Activated CD4-positive, alpha-beta T cell treated with anti-CD3 and anti-CD28 coated beads for 36 hours (primary cell): ENCODE measurements around the gene CAMK2A. TPM values are rescaled to one million over a fixed set of nuclear protein-coding genes. Genes with fewer than 3 reads are reported as not detected.

Experiments
- ATAC-seq: fragments of 200-7000 bp; cut with Tn5 transposase; one replicate; pipeline ENCODE4 v1.10.0; 2021; ENCODE audit warnings: mild to moderate bottlenecking, moderate library complexity
- CTCF ChIA-PET: fragments of 350-600 bp; sonication (Branson Sonifier 250); formaldehyde crosslinking; loops from one replicate; lab custom pipeline; 2021; ENCODE audit warnings: antibody characterized with exemption; lab: Charles Lee
- POLR2A ChIA-PET: fragments of 350-600 bp; sonication (Branson Sonifier 250); formaldehyde crosslinking; loops from one replicate; lab custom pipeline; 2021; ENCODE audit warnings: antibody characterized with exemption, inconsistent platforms; lab: Charles Lee
- DNase-seq: peaks from one replicate; pipeline ENCODE4 v3.0.0-alpha.2; 2020
- H3K27ac Mint-ChIP-seq: one replicate; pipeline ENCODE4 v1.8.0; 2021; ENCODE audit warnings: mixed read lengths
- H3K27me3 Mint-ChIP-seq: one replicate; pipeline ENCODE4 v1.8.0; 2021; ENCODE audit warnings: mixed read lengths
- H3K36me3 Mint-ChIP-seq: one replicate; pipeline ENCODE4 v1.8.0; 2021; ENCODE audit warnings: low read depth, mixed read lengths
- H3K4me1 Mint-ChIP-seq: one replicate; pipeline ENCODE4 v1.8.0; 2021; ENCODE audit warnings: mixed read lengths
- H3K4me3 Mint-ChIP-seq: one replicate; pipeline ENCODE4 v1.8.0; 2021; ENCODE audit warnings: mild to moderate bottlenecking, moderate library complexity, mixed read lengths
- H3K9me3 Mint-ChIP-seq: one replicate; pipeline ENCODE4 v1.8.0; 2021; ENCODE audit warnings: low read depth, mixed read lengths
- intact Hi-C, 2 experiments: fragments of 100-400 bp; cut with DNase I in 1 of 2; cut with micrococcal nuclease in 1 of 2; formaldehyde crosslinking; loops; one replicate each; pipeline versions ENCODE4 v1.14.2 to v1.15.1; 2022 to 2024; cut with DNase I, micrococcal nuclease
- total RNA-seq, 2 experiments: library from RNA; stranded (reverse); gene quantifications; one replicate each; pipeline ENCODE4 v1.2.3, GENCODE V29; 2021

The CAMK2A gene
- total RNA-seq, 2 experiments from 2014 or later = not detected

DNA sequence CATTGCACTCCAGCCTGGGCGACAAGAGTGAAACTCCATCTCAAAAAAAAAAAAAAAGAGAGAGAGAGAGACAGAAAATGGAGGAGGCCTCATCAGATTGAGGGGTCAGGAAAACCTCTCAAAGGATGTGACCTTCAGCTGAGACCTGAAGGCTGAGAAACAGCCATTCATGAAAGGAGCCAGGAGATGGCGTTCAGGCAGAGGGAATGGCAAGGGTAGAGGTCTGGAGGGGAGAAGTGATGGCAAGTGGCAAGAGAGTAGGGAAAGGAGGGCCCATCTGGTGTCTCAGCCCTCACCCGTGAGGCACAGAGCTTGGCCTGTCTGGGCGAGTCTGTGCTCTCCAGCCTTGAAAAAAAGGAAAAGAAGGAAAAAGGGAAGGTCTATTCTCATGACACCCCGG is 17.0 kb downstream of the CAMK2A start:
- DNase-seq = peak; percentile 15
- Mint-ChIP-seq H3K27me3 (peaks cover 3% of the 10 kb centered on the region), H3K27ac (no peak overlapping the region), H3K36me3 (no peaks in the 10 kb centered on the region), H3K4me1 (no peaks in the 10 kb centered on the region), H3K9me3 (no peaks in the 10 kb centered on the region), H3K4me3 (no peak overlapping the region)
- ATAC-seq = no peak
- intact Hi-C loops = loop anchor here (1.0 to 2.0 kb wide), 2 partner anchors 78 to 164 kb away; no protein-coding TSS in a partner anchor
- ChIA-PET POLR2A (no interaction called here), CTCF (interaction anchor here (0.7 kb wide), 1 partner anchor 353 kb away, joined by 3 read pairs; no protein-coding TSS in a partner anchor)

DNA sequence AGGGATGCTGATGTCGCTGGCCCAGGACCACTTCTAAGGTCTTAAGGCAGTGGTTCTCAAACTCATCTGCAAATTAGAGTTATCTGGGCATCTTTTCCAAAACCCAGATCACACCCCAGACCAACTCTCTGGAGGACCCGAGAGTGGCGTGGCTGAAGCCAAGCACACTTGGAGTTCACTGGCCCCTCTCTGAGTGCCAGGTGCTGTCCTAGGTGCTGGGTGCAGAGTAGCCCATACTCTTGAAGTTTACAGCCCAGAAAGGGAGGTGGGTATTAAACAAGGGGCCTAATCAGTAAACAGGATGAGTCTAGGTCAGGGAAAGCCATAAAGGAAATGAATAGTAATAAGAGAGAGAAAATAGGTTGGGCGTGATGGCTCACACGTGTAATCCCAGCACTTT is 17.6 kb downstream of the CAMK2A start:
- H3K27me3 Mint-ChIP-seq = peaks cover 3% of the 10 kb centered on the region
- H3K9me3 Mint-ChIP-seq = no peaks in the 10 kb centered on the region
- H3K36me3 Mint-ChIP-seq = no peaks in the 10 kb centered on the region
- no peaks in the 10 kb centered on the region for H3K4me1 Mint-ChIP-seq
- intact Hi-C loops = loop anchor here (1.0 to 2.0 kb wide), 2 partner anchors 79 to 164 kb away; no protein-coding TSS in a partner anchor
- ChIA-PET CTCF (no interaction called here), POLR2A (no interaction called here)
- H3K27ac Mint-ChIP-seq = no peak overlapping the region
- DNase-seq (no peak), ATAC-seq (no peak)
- no peak overlapping the region for H3K4me3 Mint-ChIP-seq

DNA sequence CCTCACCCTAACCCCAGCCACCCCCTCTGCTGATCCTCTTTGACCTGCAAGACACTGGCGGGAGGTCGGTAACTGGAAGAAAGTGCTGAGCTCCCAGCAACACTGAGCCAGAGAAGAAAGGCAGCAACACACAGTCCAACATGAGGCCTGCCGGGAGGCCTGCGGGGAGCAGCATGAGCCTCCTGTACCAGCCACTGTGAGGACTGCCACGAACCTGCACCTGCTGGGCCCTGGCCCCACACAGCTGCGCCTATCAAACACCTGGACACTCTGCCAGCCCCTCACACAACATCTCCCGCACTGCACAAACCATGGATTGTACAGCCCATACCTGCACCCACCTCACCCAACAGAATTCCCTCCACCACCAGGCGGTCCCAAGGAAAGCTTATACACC is 18.3 kb downstream of the CAMK2A start:
- H3K27me3 Mint-ChIP-seq = peaks cover under 1% of the 10 kb centered on the region
- H3K9me3 Mint-ChIP-seq = no peaks in the 10 kb centered on the region
- ATAC-seq (no peak), DNase-seq (no peak)
- no peaks in the 10 kb centered on the region for H3K4me1 Mint-ChIP-seq
- intact Hi-C loops = no loop called here
- no peaks in the 10 kb centered on the region for H3K36me3 Mint-ChIP-seq
- H3K4me3 Mint-ChIP-seq = no peak overlapping the region
- ChIA-PET POLR2A (no interaction called here), CTCF (no interaction called here)
- H3K27ac Mint-ChIP-seq = no peak overlapping the region

DNA sequence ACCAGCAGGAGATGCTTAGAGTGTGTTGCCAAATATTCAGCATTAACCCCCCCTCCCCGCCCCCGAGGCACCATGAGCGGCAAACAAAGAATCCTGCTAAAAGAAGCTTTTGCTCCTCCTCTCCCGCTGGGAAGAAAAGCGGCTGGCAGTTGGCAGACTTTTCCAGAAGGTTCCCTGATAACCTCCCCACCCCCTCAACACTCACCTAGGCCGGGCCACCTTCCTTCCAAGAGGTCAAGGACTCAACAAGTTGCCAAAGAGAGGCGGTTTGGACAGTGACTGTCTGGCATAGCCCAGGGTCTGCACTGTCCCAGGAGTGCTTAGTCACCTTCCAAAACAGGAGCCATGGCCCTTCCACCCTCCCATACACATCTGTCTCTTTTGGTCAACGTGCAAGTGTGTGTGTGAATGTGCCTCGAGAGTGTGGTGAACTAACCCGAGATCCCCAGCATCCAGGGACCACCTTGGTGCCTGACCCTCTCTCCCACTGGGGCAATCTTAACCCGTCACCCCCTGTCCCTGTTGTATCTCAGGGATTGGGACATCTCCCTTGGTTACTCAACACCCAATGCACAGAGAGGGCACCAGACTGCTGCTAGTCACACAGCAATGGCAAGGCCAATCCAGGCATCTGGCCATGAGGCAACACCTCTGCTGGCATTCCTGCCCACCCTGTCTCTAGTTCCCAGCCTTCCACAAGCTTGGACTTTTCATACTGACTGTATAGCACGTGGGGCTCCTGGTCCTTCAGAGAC is 18.9 kb downstream of the CAMK2A start:
- no peak overlapping the region for H3K27ac Mint-ChIP-seq
- H3K36me3 Mint-ChIP-seq = no peaks in the 10 kb centered on the region
- H3K4me1 Mint-ChIP-seq = no peaks in the 10 kb centered on the region
- intact Hi-C loops = no loop called here
- CTCF ChIA-PET = no interaction called here
- no peak overlapping the region for H3K4me3 Mint-ChIP-seq
- no peak for ATAC-seq
- no peaks in the 10 kb centered on the region for H3K9me3 Mint-ChIP-seq
- no peaks in the 10 kb centered on the region for H3K27me3 Mint-ChIP-seq
- POLR2A ChIA-PET = no interaction called here
- no peak for DNase-seq

DNA sequence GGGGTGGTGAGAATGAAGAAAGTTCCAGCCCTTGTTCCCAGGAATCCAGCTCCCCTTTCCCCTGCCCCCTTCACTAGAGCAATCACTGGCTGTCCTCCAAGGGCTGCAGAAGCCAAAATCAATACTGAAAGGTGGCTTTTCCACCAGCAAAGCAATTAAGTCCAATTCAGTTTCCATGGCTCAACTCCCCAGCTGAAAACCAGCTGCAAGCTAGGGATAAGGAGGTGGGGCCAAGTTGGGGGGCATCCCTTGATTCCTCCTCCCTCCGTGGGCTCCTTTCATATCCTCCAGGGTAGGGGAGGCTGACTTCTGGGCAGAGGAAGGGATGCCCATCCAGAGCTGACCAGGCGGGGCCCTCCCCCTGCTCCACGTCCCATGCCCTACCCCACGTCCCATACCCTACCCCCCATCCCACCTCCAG is 22.7 kb downstream of the CAMK2A start:
- Mint-ChIP-seq H3K27me3 (peaks cover 2% of the 10 kb centered on the region), H3K36me3 (no peaks in the 10 kb centered on the region), H3K4me1 (no peaks in the 10 kb centered on the region), H3K27ac (no peak overlapping the region), H3K9me3 (no peaks in the 10 kb centered on the region), H3K4me3 (no peak overlapping the region)
- CTCF ChIA-PET = no interaction called here
- DNase-seq = no peak
- ATAC-seq = no peak
- POLR2A ChIA-PET = no interaction called here
- intact Hi-C loops = no loop called here

DNA sequence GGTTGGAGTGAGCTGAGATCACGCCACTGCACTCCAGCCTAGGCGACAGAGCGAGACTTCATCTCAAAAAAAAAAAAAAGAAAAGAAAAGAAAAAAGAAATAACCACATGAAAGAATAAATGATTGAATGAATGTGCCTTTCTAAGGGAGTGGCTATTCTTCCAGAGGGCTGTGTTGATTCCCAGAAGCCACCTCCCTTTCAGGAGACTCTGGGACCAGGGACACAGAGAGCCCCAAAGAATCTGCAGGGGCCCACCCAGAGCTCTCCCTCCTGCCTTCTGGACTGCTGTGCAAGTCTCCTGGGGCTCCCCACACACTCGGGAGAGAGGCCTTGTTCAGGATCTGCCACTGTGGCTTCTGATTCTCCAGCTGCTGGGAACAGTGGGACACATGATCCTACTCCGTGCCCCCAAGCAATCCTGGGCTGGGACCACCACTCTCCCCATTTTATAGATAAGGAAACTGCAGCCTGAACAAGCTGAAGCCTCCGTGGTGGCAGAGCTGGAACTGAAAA is 23.6 kb downstream of the CAMK2A start:
- Mint-ChIP-seq H3K36me3 (no peaks in the 10 kb centered on the region), H3K4me1 (no peaks in the 10 kb centered on the region), H3K9me3 (no peaks in the 10 kb centered on the region), H3K27me3 (peaks cover 2% of the 10 kb centered on the region), H3K27ac (no peak overlapping the region), H3K4me3 (no peak overlapping the region)
- no peak for DNase-seq
- no peak for ATAC-seq
- ChIA-PET CTCF (no interaction called here), POLR2A (interaction anchor here (0.9 kb wide), 1 partner anchor 24 kb away, joined by 3 read pairs; no protein-coding TSS in a partner anchor)
- intact Hi-C loops = no loop called here

DNA sequence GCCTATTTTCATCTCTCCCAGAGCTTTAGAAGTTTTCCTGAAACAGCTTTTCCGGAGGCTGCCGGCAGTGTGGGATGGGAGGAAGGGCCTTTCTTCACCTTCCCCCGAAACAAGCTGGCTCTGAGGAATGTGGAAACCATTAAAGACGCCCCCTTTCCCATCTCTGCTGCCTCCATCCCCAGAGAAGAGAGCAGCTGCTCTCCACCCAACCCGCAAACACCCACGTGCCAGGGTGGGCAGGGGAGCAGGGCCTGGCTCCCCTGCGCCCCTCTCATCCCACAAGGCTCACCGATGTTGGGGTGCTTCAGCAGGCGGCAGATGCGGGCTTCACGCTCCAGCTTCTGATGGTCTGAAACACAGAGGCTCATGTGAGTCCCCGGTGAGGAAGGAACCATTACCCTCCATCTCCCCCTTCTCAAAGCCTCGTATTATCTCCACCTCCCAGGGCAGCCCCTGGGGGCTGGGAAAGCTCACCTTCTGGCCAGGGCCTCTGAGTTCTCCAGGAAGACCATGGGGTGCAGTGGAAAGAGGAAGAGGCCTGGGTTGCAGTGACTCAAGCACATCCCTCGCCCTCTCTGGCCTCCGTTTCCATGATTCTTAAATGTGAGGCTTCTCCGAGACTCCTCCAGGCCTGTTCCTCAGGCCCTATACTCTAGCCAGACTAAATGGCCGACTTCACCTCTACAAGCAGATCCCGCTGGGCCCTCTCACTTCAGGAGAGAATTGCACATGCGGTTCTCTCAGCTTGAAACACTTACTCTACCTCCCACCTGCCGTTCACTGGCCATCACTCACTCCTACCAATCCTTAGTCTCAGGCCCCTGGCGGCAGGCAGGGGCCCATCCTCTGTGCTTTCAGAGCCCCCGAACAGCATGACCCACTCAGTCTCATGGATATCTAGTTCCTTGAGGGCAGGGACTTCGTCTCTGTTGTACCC is 24.6 kb downstream of the CAMK2A start:
- intact Hi-C loops = no loop called here
- CTCF ChIA-PET = no interaction called here
- Mint-ChIP-seq H3K9me3 (no peaks in the 10 kb centered on the region), H3K27me3 (peaks cover 2% of the 10 kb centered on the region), H3K4me1 (no peaks in the 10 kb centered on the region), H3K27ac (no peak overlapping the region), H3K4me3 (no peak overlapping the region), H3K36me3 (no peaks in the 10 kb centered on the region)
- POLR2A ChIA-PET = no interaction called here
- DNase-seq (no peak), ATAC-seq (no peak)

DNA sequence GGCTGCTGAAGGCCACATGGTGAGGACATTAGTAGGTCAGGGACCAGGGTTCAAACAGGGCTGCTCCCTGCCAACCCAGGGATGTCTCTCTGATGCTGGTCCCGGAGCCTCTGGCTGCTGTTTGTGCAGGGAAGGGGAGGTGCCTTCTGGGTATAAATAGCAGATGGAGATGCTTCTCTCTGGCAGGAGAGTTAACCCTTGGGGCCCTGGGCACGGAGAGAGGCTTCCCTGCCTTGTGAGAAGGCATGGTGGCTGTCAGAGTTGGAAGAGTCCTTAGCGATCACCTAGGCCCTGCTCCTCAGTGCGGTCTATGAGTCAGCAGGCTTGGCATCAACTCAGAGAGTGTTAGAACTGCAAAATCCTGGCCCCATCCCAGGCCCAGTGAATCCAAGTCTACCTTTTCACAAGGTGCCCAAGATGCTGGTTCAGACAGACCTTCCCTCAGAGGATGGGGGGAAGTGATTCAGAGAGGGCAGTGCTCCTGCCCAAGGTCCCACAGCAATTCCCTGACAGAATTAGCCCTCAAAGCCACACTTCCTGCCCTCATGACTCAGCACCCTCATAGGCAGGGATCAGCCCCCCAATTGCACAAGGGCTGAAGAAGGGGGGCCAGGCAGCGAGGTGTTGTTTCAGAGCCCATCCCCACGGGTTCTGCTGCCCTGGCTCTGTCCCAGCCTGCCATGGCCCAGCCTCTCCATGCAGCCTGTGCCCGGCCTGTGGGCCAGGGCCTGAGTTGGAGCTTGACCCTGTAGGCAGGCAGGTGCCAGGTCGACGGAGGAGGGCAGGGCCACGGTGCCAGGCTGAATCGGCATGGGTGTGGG is 25.6 kb downstream of the CAMK2A start:
- ATAC-seq (peak; percentile 36), DNase-seq (no peak)
- Mint-ChIP-seq H3K36me3 (no peaks in the 10 kb centered on the region), H3K27me3 (peaks cover 2% of the 10 kb centered on the region), H3K9me3 (no peaks in the 10 kb centered on the region), H3K4me3 (no peak overlapping the region), H3K27ac (no peak overlapping the region), H3K4me1 (no peaks in the 10 kb centered on the region)
- CTCF ChIA-PET = no interaction called here
- intact Hi-C loops = no loop called here
- POLR2A ChIA-PET = no interaction called here

DNA sequence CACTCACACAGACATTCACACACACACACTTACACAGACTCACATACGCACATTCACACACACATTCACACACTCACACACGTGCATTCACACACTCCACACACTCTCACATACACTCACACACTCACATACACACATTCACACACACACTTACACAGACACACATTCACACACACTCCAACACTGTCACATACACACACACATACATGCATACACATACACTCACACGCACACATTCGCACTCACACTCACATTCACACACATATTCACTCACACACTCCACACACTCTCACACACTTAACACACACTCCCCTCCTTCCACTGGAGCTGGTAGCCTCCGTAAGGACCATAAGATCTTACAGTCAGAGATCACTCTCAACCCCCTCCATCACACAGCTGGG is 26.2 kb downstream of the CAMK2A start:
- ATAC-seq (no peak), DNase-seq (no peak)
- Mint-ChIP-seq H3K36me3 (no peaks in the 10 kb centered on the region), H3K9me3 (no peaks in the 10 kb centered on the region), H3K4me1 (no peaks in the 10 kb centered on the region), H3K4me3 (no peak overlapping the region), H3K27me3 (peaks cover 2% of the 10 kb centered on the region), H3K27ac (no peak overlapping the region)
- POLR2A ChIA-PET = no interaction called here
- intact Hi-C loops = no loop called here
- CTCF ChIA-PET = no interaction called here

DNA sequence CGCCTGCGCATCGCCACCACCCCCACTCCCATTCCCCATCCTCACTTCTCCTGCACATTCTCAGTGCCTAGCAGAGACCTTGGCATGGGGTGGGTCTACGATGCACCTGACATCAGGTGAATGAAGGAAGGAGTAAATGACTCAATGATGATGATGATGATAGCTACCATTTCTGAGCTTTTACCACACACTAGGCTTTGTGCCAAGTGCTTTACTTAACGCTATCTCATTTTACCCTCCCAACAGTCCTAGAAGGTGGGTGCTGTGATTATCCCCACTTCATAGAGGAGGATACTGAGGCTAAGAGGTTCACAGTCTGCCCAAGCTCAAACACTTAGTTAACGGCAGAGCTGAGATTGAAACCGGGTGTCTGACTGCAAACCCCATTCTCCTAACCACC is 27.1 kb downstream of the CAMK2A start:
- H3K9me3 Mint-ChIP-seq = no peaks in the 10 kb centered on the region
- H3K36me3 Mint-ChIP-seq = no peaks in the 10 kb centered on the region
- H3K27me3 Mint-ChIP-seq = peaks cover 2% of the 10 kb centered on the region
- H3K4me1 Mint-ChIP-seq = no peaks in the 10 kb centered on the region
- CTCF ChIA-PET = interaction anchor here (1.0 to 1.3 kb wide), 2 partner anchors 13 kb away, joined by 3 to 7 read pairs; no protein-coding TSS in a partner anchor
- H3K27ac Mint-ChIP-seq = no peak overlapping the region
- intact Hi-C loops = no loop called here
- ATAC-seq (no peak), DNase-seq (no peak)
- POLR2A ChIA-PET = no interaction called here
- no peak overlapping the region for H3K4me3 Mint-ChIP-seq

DNA sequence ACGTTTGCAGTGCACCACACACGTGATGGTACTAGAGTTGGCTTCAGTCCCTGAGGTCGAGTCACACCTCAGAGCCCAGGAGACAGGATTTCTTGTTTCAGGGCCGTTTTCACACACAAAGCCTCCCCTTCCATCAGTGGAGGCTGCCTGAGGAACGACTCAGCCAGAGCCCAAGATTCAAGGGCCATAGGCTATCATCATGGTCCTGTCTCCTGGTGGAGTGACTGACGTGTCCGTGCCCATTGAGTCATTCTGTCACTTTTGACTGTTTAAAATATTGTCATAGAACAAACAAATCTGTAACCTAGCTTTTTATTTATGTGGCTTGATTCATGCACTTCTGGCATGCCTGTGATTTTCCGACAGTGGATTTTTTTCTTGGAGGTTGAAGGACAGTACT is 28.3 kb downstream of the CAMK2A start:
- no peak for DNase-seq
- ATAC-seq = no peak
- H3K4me3 Mint-ChIP-seq = no peak overlapping the region
- CTCF ChIA-PET = no interaction called here
- H3K27me3 Mint-ChIP-seq = peaks cover 2% of the 10 kb centered on the region
- POLR2A ChIA-PET = no interaction called here
- H3K36me3 Mint-ChIP-seq = no peaks in the 10 kb centered on the region
- intact Hi-C loops = no loop called here
- no peaks in the 10 kb centered on the region for H3K9me3 Mint-ChIP-seq
- no peak overlapping the region for H3K27ac Mint-ChIP-seq
- no peaks in the 10 kb centered on the region for H3K4me1 Mint-ChIP-seq
